ENCODE data around the gene SERHL2. TPM values are rescaled to one million over a fixed set of nuclear protein-coding genes. Genes with fewer than 3 reads are reported as not detected.
"Not testable (repeated sequence)": the region's sequence is repeated elsewhere in the genome, so short reads cannot be mapped to it uniquely, and the experiment has no call there.

SERHL2 gene, protein sequence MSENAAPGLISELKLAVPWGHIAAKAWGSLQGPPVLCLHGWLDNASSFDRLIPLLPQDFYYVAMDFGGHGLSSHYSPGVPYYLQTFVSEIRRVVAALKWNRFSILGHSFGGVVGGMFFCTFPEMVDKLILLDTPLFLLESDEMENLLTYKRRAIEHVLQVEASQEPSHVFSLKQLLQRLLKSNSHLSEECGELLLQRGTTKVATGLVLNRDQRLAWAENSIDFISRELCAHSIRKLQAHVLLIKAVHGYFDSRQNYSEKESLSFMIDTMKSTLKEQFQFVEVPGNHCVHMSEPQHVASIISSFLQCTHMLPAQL
- total RNA-seq (4.0 TPM), polyA plus RNA-seq (4.3 TPM)

- Histone ChIP-seq H3K4me1 (ENCODE audit: insufficient read depth) (no peaks in the 10 kb centered on the region), H3K27ac (ENCODE audit: low read depth) (no peak within 1 kb of the TSS), H3K36me3 (ENCODE audit: insufficient read depth) (no peaks in the 10 kb centered on the region), H3K4me3 (ENCODE audit: low read depth, low read length) (peak within 1 kb of the TSS; percentile 56)
- WGBS, result 1% methylated on average over 75 of the region's 75 CpGs
- DNase-seq (ENCODE audit: extremely low spot score), result peak; percentile 47
These were observed at the start of gene SERHL2 for GRCh38 chr22:42553475-42554361. TSS of gene SERHL2 (plus strand) at chr22:42553956. CDS start at chr22:42554021, 65 bp downstream.

DNA sequence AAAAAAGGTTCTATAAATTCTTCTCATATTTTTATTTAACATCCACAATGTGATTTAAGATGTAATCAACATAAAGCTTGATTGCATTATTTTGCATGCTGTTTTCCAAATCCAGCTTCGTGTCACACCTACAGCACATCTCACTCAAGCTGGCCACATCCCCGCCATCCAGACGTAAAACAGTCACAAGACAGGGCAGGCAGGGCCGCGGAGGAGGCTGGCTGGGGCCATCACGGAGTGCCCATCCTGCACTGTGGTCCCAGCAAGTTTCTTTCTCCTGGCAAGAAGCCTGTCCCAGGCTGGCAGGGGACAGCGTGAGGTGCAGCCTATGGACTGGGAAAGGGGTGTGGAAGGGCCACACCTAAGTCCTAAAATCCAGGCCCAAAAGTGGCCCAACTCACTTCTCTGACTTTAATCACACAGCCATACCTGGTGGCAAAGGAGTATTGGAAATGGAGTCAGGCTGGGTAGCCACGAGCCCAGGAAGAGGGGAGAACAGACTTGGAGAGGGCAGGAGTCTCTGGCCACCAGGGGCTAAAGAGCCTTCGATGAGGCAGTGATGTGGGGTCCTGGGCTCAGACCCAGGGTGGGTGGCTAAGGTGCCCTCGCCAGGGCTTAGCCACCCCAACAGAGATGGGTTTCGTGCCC lies 45.3 kb upstream of the SERHL2 start:
- H3K36me3 ChIP-seq (ENCODE audit: insufficient read depth); H3K4me3 ChIP-seq (ENCODE audit: low read depth, low read length); H3K4me1 ChIP-seq (ENCODE audit: insufficient read depth); DNase-seq (ENCODE audit: extremely low spot score); H3K27ac ChIP-seq (ENCODE audit: low read depth): not testable (repeated sequence)
- WGBS, result 56% methylated on average over 11 of the region's 11 CpGs

GRCh38 chr22:42508975-42509364 lies 44.8 kb upstream of the SERHL2 start:
- H3K4me1 ChIP-seq (ENCODE audit: insufficient read depth); H3K4me3 ChIP-seq (ENCODE audit: low read depth, low read length); DNase-seq (ENCODE audit: extremely low spot score); H3K27ac ChIP-seq (ENCODE audit: low read depth); H3K36me3 ChIP-seq (ENCODE audit: insufficient read depth): not testable (repeated sequence)
- WGBS, result 50% methylated on average over 10 of the region's 10 CpGs

DNA sequence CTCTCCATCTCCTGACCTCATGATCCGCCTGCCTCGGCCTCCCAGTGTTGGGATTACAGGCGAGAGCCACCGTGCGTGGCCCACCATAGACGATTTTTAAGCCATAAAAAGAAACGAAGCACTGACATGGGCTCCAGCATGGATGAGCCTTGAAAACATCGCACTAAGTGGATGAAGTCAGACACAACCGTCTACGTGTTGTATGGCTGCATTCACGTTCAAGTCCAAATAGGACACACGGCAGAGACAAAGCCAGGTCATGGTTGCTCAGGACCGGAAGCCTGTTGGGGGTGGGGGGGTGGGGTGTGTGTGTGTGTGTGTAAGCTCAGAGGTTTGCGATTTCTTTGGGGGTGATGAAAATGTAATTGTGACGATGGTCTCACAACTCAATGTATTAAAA lies 44.2 kb upstream of the SERHL2 start:
- Histone ChIP-seq H3K4me3 (ENCODE audit: low read depth, low read length) (no peak overlapping the region), H3K27ac (ENCODE audit: low read depth) (no peak overlapping the region), H3K4me1 (ENCODE audit: insufficient read depth) (no peaks in the 10 kb centered on the region), H3K36me3 (ENCODE audit: insufficient read depth) (no peaks in the 10 kb centered on the region)
- DNase-seq (ENCODE audit: extremely low spot score), result no peak
- WGBS, result 75% methylated on average over 15 of the region's 15 CpGs

- Histone ChIP-seq H3K4me3 (ENCODE audit: low read depth, low read length) (no peak overlapping the region), H3K4me1 (ENCODE audit: insufficient read depth) (no peaks in the 10 kb centered on the region), H3K27ac (ENCODE audit: low read depth) (no peak overlapping the region), H3K36me3 (ENCODE audit: insufficient read depth) (peaks cover under 1% of the 10 kb centered on the region)
- 67% methylated on average over 10 of the region's 10 CpGs for WGBS
- no peak for DNase-seq (ENCODE audit: extremely low spot score)
These were observed 42.3 kb upstream of the SERHL2 start for GRCh38 chr22:42511401-42511891.

DNA sequence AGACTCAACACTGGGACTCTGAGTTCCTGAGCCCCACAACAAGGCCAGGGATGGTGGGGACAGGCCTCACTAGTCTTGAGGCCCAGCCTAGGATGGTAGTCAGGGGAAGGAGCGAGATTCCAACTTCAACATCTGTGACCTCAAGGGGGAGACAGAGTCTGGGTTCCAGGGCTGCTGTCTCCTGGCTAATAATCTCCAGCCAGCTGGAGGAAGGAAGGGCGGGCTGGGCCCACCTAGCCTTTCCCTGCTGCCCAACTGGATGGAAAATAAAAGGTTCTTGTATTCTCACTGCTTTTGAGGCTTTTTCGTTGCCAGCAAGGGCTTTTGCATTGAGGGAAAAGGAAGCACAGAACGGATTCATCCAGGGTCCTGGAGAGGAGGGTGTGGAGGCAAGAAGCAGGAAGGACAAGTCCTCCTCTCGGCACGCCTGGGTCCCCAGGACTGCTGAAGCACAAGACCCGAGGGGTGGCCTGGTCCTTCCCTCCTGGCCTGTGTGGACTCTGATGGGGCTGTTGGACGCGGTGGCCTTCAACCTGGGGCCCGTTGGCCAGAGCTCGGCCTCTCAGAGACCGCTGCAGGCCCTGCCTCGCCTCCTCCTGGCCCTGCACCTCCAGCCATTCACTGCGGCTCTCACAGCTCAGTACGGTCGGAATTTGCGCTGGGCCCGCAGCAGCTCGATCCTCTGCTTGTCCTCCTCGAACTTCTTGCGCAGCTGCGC lies 41.3 kb upstream of the SERHL2 start:
- 69% methylated on average over 22 of the region's 22 CpGs for WGBS

DNA sequence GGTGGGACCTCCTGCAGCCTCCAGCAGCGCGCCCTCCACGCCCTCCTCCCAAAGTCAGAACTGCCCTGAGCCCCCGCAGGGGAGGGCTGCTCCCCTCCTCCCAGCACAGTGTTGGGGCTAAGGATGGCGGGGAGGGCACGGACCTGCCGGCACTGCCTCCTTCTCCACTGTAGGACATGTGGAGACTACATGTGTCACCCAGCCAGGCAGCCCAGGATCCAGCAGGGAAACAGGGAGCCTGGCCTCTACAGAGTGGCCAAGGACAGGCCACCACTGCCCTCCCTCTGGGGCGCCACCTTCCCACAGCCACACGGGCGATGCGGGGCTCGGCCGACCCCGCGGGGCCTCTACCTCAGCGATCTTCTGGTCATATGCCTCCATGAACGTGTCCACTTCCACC lies 39.4 kb upstream of the SERHL2 start:
- not testable (repeated sequence) for H3K36me3 ChIP-seq (ENCODE audit: insufficient read depth); H3K4me1 ChIP-seq (ENCODE audit: insufficient read depth); H3K4me3 ChIP-seq (ENCODE audit: low read depth, low read length); H3K27ac ChIP-seq (ENCODE audit: low read depth); DNase-seq (ENCODE audit: extremely low spot score)
- WGBS, result 90% methylated on average over 17 of the region's 17 CpGs

More for the DNA sequence above, 41.3 kb upstream of the SERHL2 start:
- H3K4me1 ChIP-seq (ENCODE audit: insufficient read depth); H3K27ac ChIP-seq (ENCODE audit: low read depth); H3K36me3 ChIP-seq (ENCODE audit: insufficient read depth); DNase-seq (ENCODE audit: extremely low spot score); H3K4me3 ChIP-seq (ENCODE audit: low read depth, low read length): not testable (repeated sequence)

DNA sequence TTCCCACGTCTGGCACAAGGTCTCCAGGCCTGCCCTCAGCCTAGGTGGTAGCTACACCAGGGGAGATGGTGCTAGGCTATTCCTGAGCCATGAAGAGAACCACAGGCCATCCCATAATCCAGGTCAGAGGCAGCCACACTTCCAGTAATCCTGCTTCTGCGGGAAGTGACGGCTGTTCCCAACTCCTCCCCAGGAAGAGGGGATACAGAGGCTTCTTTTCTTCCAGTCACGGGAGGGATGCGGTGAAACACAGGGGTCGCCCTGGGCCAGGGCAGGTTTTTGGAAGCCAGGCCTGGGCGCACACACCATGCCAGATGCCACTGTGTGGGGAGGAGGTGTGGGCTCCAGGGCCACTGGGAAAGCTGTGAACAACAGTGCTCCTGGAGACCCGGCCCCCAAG lies 38.5 kb upstream of the SERHL2 start:
- not testable (repeated sequence) for H3K27ac ChIP-seq (ENCODE audit: low read depth); DNase-seq (ENCODE audit: extremely low spot score); H3K36me3 ChIP-seq (ENCODE audit: insufficient read depth); H3K4me1 ChIP-seq (ENCODE audit: insufficient read depth); H3K4me3 ChIP-seq (ENCODE audit: low read depth, low read length)
- 85% methylated on average over 7 of the region's 8 CpGs for WGBS

- Histone ChIP-seq H3K36me3 (ENCODE audit: insufficient read depth) (peaks cover 3% of the 10 kb centered on the region), H3K27ac (ENCODE audit: low read depth) (no peak overlapping the region), H3K4me3 (ENCODE audit: low read depth, low read length) (no peak overlapping the region), H3K4me1 (ENCODE audit: insufficient read depth) (peaks cover 2% of the 10 kb centered on the region)
- 84% methylated on average over 14 of the region's 14 CpGs for WGBS
- no peak for DNase-seq (ENCODE audit: extremely low spot score)
These were observed 37.9 kb upstream of the SERHL2 start for GRCh38 chr22:42515896-42516295.

- not testable (repeated sequence) for H3K36me3 ChIP-seq (ENCODE audit: insufficient read depth); H3K27ac ChIP-seq (ENCODE audit: low read depth); H3K4me1 ChIP-seq (ENCODE audit: insufficient read depth); H3K4me3 ChIP-seq (ENCODE audit: low read depth, low read length); DNase-seq (ENCODE audit: extremely low spot score)
- WGBS, result 97% methylated on average over 7 of the region's 7 CpGs
These were observed 36.7 kb upstream of the SERHL2 start for GRCh38 chr22:42517103-42517502.

DNA sequence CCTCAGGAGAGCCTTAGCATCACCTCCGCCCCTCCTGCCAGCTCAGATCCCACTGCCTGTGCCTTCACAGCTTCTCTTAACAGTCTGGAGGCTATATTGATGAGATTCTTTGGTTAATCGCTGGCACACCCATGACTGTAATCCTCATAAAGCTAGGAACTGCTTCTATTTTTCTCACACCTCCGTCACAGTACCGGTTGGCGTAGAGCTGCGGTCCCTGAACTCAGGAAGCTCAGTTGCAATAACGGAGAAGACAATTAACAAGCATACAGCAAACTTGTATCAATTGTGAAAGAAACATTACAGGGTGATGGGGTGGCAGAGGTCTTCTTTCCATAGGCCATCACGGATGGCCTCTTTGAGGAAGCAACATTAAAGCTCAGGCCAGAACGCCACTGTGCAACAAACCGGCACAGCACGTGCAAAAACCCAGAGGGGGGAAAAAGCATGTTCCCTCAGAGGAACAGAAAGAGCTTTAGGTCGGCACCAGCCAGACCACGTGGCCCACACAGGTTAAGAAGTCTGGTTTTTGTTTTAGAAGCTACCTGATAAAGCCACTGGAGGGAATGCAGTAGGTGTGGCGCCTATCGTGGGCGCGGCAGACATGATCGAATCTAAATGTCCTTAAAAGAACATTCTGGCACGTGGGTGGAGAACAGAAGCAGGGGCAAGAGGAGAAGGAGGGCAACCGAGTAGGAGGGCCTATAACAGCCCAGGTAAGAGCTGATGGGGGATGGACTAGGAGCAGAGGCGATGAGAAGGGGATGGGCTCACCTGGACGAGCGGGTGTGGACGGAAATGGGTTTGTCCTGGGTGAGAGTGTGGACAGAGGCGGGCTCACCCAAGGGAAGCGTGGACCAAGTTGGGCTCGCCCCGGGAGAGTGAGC lies 34.9 kb upstream of the SERHL2 start:
- H3K36me3 ChIP-seq (ENCODE audit: insufficient read depth); H3K27ac ChIP-seq (ENCODE audit: low read depth); H3K4me1 ChIP-seq (ENCODE audit: insufficient read depth); DNase-seq (ENCODE audit: extremely low spot score): not testable (repeated sequence)
- 17% methylated on average over 18 of the region's 28 CpGs for WGBS
- H3K4me3 ChIP-seq (ENCODE audit: low read depth, low read length), result peak overlapping the region; percentile 85
